Thyroid gland (tissue), 4 donors: Measurements from ENCODE around the gene LAMA1. TPM values are rescaled to one million over a fixed set of nuclear protein-coding genes. Genes with fewer than 3 reads are reported as not detected.

Experiments used
- DNase-seq, 2 donors: peaks; one replicate each; pipeline ENCODE4 v3.0.0-alpha.2; 2019
- H3K27ac ChIP-seq, 3 donors: fragments of 200-600 bp; sonication (generic); 1 replicate in 2 of 3; 2 replicates in 1 of 3; pipeline ENCODE4 v1.5.1; 2016 to 2019; ENCODE audit warnings: mild to moderate bottlenecking in 1 of 3, moderate library complexity in 1 of 3
- H3K27me3 ChIP-seq: fragments of 200-600 bp; sonication (generic); one replicate; pipeline ENCODE4 v1.5.1; 2019
- H3K36me3 ChIP-seq, 2 donors: fragments of 200-600 bp; sonication (generic); one replicate each; pipeline ENCODE4 v1.5.1; 2016 to 2019
- H3K4me1 ChIP-seq, 2 donors: fragments of 200-600 bp; sonication (generic); one replicate each; pipeline ENCODE4 v1.5.1; 2017 to 2019
- H3K4me3 ChIP-seq, 3 donors: fragments of 200-600 bp; sonication (generic); replicated peaks in 1 of 3; 1 replicate in 2 of 3; 2 replicates in 1 of 3; pipeline ENCODE4 v1.5.1; 2016; ENCODE audit warnings: mild to moderate bottlenecking in 1 of 3
- H3K9me3 ChIP-seq: fragments of 200-600 bp; sonication (generic); one replicate; pipeline ENCODE4 v1.5.1; 2017
- POLR2A ChIP-seq, 2 donors: fragments of 450-650 bp; IDR thresholded peaks; one replicate each; pipeline ENCODE4 v1.6.1; 2017; ENCODE audit warnings: antibody characterized with exemption in 2 of 2, mild to moderate bottlenecking in 2 of 2, moderate library complexity in 1 of 2
- WGBS, 2 donors: methylation state at CpG; one replicate each; pipeline ENCODE4 v1.1.5; 2017; 5-methylcytosine and 5-hydroxymethylcytosine counted together
- intact Hi-C: fragments of 100-400 bp; cut with DNase I; formaldehyde crosslinking; loops from one replicate; pipeline ENCODE4 v1.15.1; 2023
- total RNA-seq, 4 donors: library from RNA; depleted of rRNA; stranded (reverse); fragments of >200 nt; gene quantifications; one replicate each; pipeline ENCODE4 v1.2.3, GENCODE V29; 2016
- TF ChIP-seq, protein P1 (sequence below), 6 experiments: fragments of 200-600 bp in 3 of 6; fragments of 450-650 bp in 3 of 6; sonication (generic) in 3 of 6; IDR thresholded peaks; one replicate each; pipeline ENCODE4 v1.5.1; 2016 to 2019; ENCODE audit warnings: antibody characterized with exemption in 6 of 6, mild to moderate bottlenecking in 2 of 6, inconsistent platforms in 1 of 6, moderate library complexity in 1 of 6

LAMA1 gene
- total RNA-seq, 4 donors from 2014 or later, result 4.2 to 20.7 (median 15.2) TPM

DNA sequence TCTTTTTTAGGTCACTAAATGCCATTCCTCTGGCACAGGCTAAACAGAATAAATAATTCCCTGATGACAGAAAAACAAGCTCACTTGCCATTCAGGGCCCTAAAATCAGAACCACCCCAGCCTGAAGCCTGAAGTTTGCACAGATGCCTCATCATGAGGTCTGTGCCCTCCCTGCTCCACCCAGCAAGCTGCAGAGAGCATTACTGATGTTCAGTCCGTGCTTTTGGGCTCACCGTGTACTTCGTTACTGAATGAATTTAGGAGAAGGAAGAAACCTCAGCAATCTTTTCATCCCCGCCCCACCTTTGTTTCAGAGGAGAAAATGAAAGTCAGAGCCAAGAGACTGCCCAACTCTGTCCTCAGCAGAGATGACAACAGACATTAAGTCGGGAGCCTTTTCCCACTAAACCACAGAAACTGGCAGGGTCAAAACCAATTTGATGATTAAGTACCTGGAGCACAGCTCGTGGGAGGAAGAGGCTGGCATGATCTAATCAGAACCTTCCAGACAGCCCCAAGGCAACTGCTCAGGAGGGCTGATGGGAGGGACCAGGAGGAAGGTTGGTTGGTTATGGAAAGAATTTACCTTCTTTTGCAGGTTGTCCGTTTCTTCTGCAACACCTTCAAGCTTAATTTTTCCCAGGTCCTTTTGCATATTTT lies 122.7 kb downstream of the LAMA1 start:
- H3K27me3 ChIP-seq, result no peaks in the 10 kb centered on the region
- H3K36me3 ChIP-seq, result no peaks in the 10 kb centered on the region
- TF ChIP-seq POLR2A (IDR thresholded peaks at IDR 0.05), result no peak
- TF ChIP-seq, protein P1, sequence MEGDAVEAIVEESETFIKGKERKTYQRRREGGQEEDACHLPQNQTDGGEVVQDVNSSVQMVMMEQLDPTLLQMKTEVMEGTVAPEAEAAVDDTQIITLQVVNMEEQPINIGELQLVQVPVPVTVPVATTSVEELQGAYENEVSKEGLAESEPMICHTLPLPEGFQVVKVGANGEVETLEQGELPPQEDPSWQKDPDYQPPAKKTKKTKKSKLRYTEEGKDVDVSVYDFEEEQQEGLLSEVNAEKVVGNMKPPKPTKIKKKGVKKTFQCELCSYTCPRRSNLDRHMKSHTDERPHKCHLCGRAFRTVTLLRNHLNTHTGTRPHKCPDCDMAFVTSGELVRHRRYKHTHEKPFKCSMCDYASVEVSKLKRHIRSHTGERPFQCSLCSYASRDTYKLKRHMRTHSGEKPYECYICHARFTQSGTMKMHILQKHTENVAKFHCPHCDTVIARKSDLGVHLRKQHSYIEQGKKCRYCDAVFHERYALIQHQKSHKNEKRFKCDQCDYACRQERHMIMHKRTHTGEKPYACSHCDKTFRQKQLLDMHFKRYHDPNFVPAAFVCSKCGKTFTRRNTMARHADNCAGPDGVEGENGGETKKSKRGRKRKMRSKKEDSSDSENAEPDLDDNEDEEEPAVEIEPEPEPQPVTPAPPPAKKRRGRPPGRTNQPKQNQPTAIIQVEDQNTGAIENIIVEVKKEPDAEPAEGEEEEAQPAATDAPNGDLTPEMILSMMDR (IDR thresholded peaks at IDR 0.05), result no peak
- intact Hi-C loops, result no loop called here
- no peak for DNase-seq
- H3K4me1 ChIP-seq, result peaks cover 3 to 5% of the 10 kb centered on the region in 2 donors
- no peak overlapping the region for H3K27ac ChIP-seq
- WGBS, 2 donors, result 69 to 72% methylated on average over 7 of the region's 7 CpGs
- H3K9me3 ChIP-seq, result no peaks in the 10 kb centered on the region
- no peak overlapping the region for H3K4me3 ChIP-seq

DNA sequence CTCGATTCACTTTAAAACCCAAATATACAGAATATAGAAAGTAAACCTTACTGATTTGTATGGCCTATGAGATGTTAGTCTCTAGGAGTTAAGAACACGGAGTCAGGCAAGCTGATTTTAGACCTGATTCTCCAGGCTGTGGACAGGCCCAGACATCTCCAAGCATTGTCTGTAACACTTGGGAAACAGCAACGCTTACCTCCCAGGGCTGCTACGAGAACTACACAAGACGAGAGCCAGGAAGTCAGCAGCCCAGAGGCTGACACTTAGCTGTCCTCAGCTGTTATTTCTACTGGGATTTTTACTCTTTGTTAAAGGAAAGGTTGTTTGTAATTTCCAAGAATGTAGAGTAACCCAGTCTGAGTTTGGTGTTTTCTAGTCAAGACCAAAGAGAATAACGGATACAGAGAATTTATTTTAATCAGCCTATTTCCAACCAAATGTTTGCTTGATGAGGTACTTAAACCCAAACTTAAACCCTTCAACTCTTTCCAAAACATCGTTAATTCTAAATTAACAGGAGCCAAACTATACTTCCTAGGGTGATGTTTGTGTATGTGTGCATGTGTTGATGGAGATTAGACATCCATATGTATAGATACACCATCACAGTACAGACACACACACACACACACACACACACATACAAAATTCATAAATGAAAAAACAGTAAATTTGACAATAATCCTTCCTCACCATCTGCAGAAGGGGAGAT lies 123.4 kb downstream of the LAMA1 start:
- intact Hi-C loops, result no loop called here
- H3K9me3 ChIP-seq, result no peaks in the 10 kb centered on the region
- peak in 1 of 2 donors; percentile 13 for DNase-seq
- H3K27ac ChIP-seq, result peak overlapping the region in 1 of 3 donors; percentile 34
- H3K36me3 ChIP-seq, result no peaks in the 10 kb centered on the region
- H3K27me3 ChIP-seq, result no peaks in the 10 kb centered on the region
- no peak overlapping the region for H3K4me3 ChIP-seq
- 69 to 83% methylated on average over 7 of the region's 7 CpGs for WGBS, 2 donors
- TF ChIP-seq POLR2A (IDR thresholded peaks at IDR 0.05), result no peak
- TF ChIP-seq, protein P1 (IDR thresholded peaks at IDR 0.05), result no peak
- peaks cover 3 to 5% of the 10 kb centered on the region in 2 donors for H3K4me1 ChIP-seq

DNA sequence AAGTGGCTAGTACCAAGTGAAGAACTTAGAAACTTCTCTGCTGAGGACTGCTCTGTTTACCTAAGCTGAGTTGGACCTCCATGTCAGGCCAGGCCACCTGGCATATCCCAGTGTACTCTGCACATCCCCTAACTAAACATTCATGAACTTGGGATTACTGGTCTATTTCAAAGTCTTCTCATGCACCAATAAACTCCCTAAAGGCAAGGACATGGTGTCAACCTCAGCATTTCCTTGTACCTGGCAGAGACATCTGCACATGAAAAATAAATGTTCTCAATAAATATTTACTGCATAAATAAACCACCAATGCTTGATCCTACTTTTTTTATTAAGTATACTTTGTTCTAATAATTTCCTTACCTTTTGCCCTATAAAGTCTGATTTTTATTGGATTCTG lies 124.8 kb downstream of the LAMA1 start:
- TF ChIP-seq, protein P1 (IDR thresholded peaks at IDR 0.05), result no peak
- TF ChIP-seq POLR2A (IDR thresholded peaks at IDR 0.05), result no peak
- DNase-seq, result peak; percentile 49 to 67
- H3K27me3 ChIP-seq, result no peaks in the 10 kb centered on the region
- peaks cover 3 to 5% of the 10 kb centered on the region in 2 donors for H3K4me1 ChIP-seq
- no peak overlapping the region for H3K4me3 ChIP-seq
- no peaks in the 10 kb centered on the region for H3K9me3 ChIP-seq
- intact Hi-C loops, result no loop called here
- H3K36me3 ChIP-seq, result no peaks in the 10 kb centered on the region
- peak overlapping the region in 1 of 3 donors; percentile 24 for H3K27ac ChIP-seq

DNA sequence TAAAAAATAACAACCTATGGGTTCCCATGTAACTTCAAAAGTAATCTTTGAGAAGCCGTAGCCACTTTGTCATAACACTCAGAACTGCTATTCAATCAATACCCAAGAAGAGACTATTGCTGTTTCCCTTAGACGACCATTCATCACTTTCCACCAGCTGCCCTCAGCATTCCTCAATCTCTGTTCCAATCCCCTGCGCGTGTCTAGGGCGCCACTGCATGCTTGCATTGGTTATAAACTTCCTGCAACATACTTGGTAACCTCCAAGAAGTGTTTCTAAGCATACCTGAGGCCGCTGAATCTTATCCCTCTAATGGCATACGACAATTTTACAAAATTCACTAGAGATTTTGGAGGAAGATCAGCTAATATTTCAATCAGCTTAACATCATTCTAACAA lies 134.2 kb downstream of the LAMA1 start:
- no peaks in the 10 kb centered on the region for H3K9me3 ChIP-seq
- WGBS, 2 donors, result 75 to 88% methylated on average over 7 of the region's 7 CpGs
- DNase-seq, result no peak
- intact Hi-C loops, result no loop called here
- H3K27ac ChIP-seq, result no peak overlapping the region
- TF ChIP-seq, protein P1 (IDR thresholded peaks at IDR 0.05), result no peak
- TF ChIP-seq POLR2A (IDR thresholded peaks at IDR 0.05), result no peak
- H3K4me3 ChIP-seq, result no peak overlapping the region
- no peaks in the 10 kb centered on the region for H3K27me3 ChIP-seq
- peaks cover 0 to under 1% of the 10 kb centered on the region in 2 donors for H3K36me3 ChIP-seq
- no peaks in the 10 kb centered on the region for H3K4me1 ChIP-seq

DNA sequence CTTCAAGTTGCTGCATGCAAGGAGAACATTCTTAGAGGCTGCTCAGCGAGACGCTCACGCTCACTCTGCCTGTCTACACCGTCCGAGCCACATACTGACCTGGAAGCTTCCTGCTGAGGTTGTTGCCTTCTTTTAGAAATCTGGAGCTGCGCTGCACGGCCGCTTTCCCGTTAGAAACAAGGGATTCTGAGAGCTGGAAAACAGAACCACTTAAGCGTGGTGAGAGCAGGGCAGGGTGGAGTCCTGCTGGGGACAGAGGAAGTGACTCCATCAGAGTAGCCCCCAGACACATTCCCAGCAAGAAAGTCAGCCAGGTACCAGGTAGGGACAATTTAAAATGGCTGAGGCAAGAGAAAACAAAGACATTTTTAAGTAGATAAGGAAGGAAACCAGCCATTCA lies 135.2 kb downstream of the LAMA1 start:
- Histone ChIP-seq H3K36me3 (peaks cover 0 to 5% of the 10 kb centered on the region in 2 donors), H3K27me3 (no peaks in the 10 kb centered on the region), H3K27ac (no peak overlapping the region), H3K4me1 (no peaks in the 10 kb centered on the region), H3K4me3 (no peak overlapping the region), H3K9me3 (no peaks in the 10 kb centered on the region)
- WGBS, 2 donors, result 73 to 76% methylated on average over 10 of the region's 10 CpGs
- intact Hi-C loops, result no loop called here
- DNase-seq, result no peak
- TF ChIP-seq, protein P1 (IDR thresholded peaks at IDR 0.05), result no peak
- no peak for TF ChIP-seq POLR2A (IDR thresholded peaks at IDR 0.05)
